A549 (cell line): ENCODE data around the gene PADI4. TPM values are rescaled to one million over a fixed set of nuclear protein-coding genes. Genes with fewer than 3 reads are reported as not detected.

ENCODE experiments used
- ATAC-seq, 2 experiments: fragments of 200-7000 bp in 1 of 2; fragments of >200 bp in 1 of 2; cut with Nextera tagmentation in 1 of 2; cut with Tn5 transposase in 1 of 2; 3 replicates each; pipeline versions ENCODE4 v1.8.0 to v1.9.1; 2018 to 2020; ENCODE audit warnings: mild to moderate bottlenecking in 1 of 2, moderate library complexity in 1 of 2
- CTCF ChIA-PET: fragments of 300-600 bp; sonication (Branson Sonifier 250); formaldehyde crosslinking; extraction: SDS; loops from one replicate; lab custom pipeline; 2021; ENCODE audit warnings: antibody characterized with exemption, inconsistent platforms; lab: Yijun Ruan, JAX
- POLR2A ChIA-PET: fragments of 350-600 bp; formaldehyde crosslinking; extraction: SDS; loops from one replicate; lab custom pipeline; 2021; ENCODE audit warnings: antibody characterized with exemption, inconsistent platforms; lab: Yijun Ruan, JAX
- DNase-seq, 2 experiments: peaks; one replicate each; pipeline versions ENCODE4 v3.0.0 to v3.0.0-alpha.2; 2011 to 2016; ENCODE audit warnings: low read depth in 1 of 2, low spot score in 1 of 2
- FAIRE-seq: peaks from 2 replicates; lab custom pipeline; 2011; peaks lifted over from hg19 to GRCh38; lab: Jason Lieb, UNC
- H3K27ac ChIP-seq, 2 experiments: fragments of >200 bp; sonication (Bioruptor Twin); formaldehyde crosslinking; 3 replicates each; pipeline ENCODE4 v1.5.1; 2016 to 2017
- H3K4me1 ChIP-seq: fragments of >200 bp; sonication (Bioruptor Twin); formaldehyde crosslinking; 3 replicates; pipeline ENCODE4 v1.6.1; 2016
- H3K4me2 ChIP-seq: fragments of >200 bp; sonication (Bioruptor Twin); formaldehyde crosslinking; 3 replicates; pipeline ENCODE4 v1.6.1; 2016
- H3K4me3 ChIP-seq: fragments of >200 bp; sonication (Bioruptor Twin); formaldehyde crosslinking; 3 replicates; pipeline ENCODE4 v1.5.1; 2016
- H3K9me3 ChIP-seq: fragments of >200 bp; sonication (Bioruptor Twin); formaldehyde crosslinking; 3 replicates; pipeline ENCODE4 v1.6.1; 2016
- CBX2 ChIP-seq: fragments of 200-600 bp; sonication (generic); IDR thresholded peaks from 2 replicates; pipeline ENCODE4 v1.6.1; 2016; ENCODE audit warnings: low read depth, mild to moderate bottlenecking, borderline replicate concordance
- CBX8 ChIP-seq: fragments of 200-600 bp; sonication (generic); IDR thresholded peaks from 2 replicates; pipeline ENCODE4 v1.6.1; 2016
- CEBPB ChIP-seq, 2 experiments: fragments of >200 bp in 1 of 2; sonication (Bioruptor Twin) in 1 of 2; formaldehyde crosslinking in 1 of 2; IDR thresholded peaks; 2 replicates each; pipeline ENCODE4 v1.6.1; 2012 to 2016
- E2F6 ChIP-seq: IDR thresholded peaks from 2 replicates; pipeline ENCODE4 v1.6.1; 2012; ENCODE audit warnings: low read depth, borderline replicate concordance
- ELK1 ChIP-seq: fragments of 150-350 bp; IDR thresholded peaks from 2 replicates; pipeline ENCODE4 v1.6.1; 2014; ENCODE audit warnings: low read depth, mild to moderate bottlenecking, low read length
- ESRRA ChIP-seq: fragments of 150-350 bp; IDR thresholded peaks from 2 replicates; pipeline ENCODE4 v1.6.1; 2014; ENCODE audit warnings: mild to moderate bottlenecking, low read length, borderline replicate concordance
- HOXB13 ChIP-seq: fragments of 250-450 bp; sonication (Bioruptor Pico); IDR thresholded peaks from 2 replicates; pipeline ENCODE4 v1.5.0; 2020; ENCODE audit warnings: low read depth, mild to moderate bottlenecking, moderate library complexity
- JUN ChIP-seq, 2 experiments: fragments of >200 bp; sonication (Bioruptor Twin); formaldehyde crosslinking; IDR thresholded peaks; 2 replicates in 1 of 2; 3 replicates in 1 of 2; pipeline ENCODE4 v1.6.1; 2016 to 2017
- KDM1A ChIP-seq: fragments of 200-600 bp; sonication (generic); IDR thresholded peaks from 2 replicates; pipeline ENCODE4 v1.6.1; 2016; ENCODE audit warnings: low read depth, mild to moderate bottlenecking
- KDM5A ChIP-seq: fragments of 200-600 bp; sonication (generic); IDR thresholded peaks from 2 replicates; pipeline ENCODE4 v1.6.1; 2016; ENCODE audit warnings: antibody characterized with exemption, mild to moderate bottlenecking
- MYC ChIP-seq: IDR thresholded peaks from 2 replicates; pipeline ENCODE4 v1.6.1; 2012; ENCODE audit warnings: mild to moderate bottlenecking, inconsistent platforms, low read length, improper control_type of control experiment, borderline replicate concordance
- PBX3 ChIP-seq: IDR thresholded peaks from 2 replicates; pipeline ENCODE4 v1.6.1; 2012
- RAD21 ChIP-seq, 2 experiments: fragments of >200 bp in 1 of 2; sonication (Bioruptor Twin) in 1 of 2; formaldehyde crosslinking in 1 of 2; IDR thresholded peaks in 1 of 2; conservative IDR thresholded peaks in 1 of 2; 2 replicates in 1 of 2; 3 replicates in 1 of 2; pipeline ENCODE4 v1.6.1; 2012 to 2018; ENCODE audit warnings: inconsistent platforms in 1 of 2
- RARB ChIP-seq: fragments of 250-450 bp; sonication (Bioruptor Pico); IDR thresholded peaks from 2 replicates; pipeline ENCODE4 v1.8.0; 2021; ENCODE audit warnings: mild to moderate bottlenecking, moderate library complexity
- RNF2 ChIP-seq: fragments of 200-600 bp; sonication (generic); IDR thresholded peaks from 2 replicates; pipeline ENCODE4 v1.6.1; 2016; ENCODE audit warnings: low read depth, mild to moderate bottlenecking, antibody characterized with exemption, moderate library complexity, borderline replicate concordance
- TFCP2L1 ChIP-seq: fragments of 250-450 bp; sonication (Bioruptor Pico); IDR thresholded peaks from 2 replicates; pipeline ENCODE4 v1.5.0; 2021; ENCODE audit warnings: mild to moderate bottlenecking
- TP53 ChIP-seq: fragments of 250-450 bp; sonication (Bioruptor Pico); IDR thresholded peaks from 2 replicates; pipeline ENCODE4 v1.5.0; 2021; ENCODE audit warnings: mild to moderate bottlenecking, moderate library complexity
- USF2 ChIP-seq: fragments of 450-650 bp; IDR thresholded peaks from 2 replicates; pipeline ENCODE4 v1.6.1; 2014; ENCODE audit warnings: antibody characterized with exemption
- ZNF302 ChIP-seq: fragments of 250-450 bp; sonication (Bioruptor Pico); IDR thresholded peaks from 2 replicates; pipeline ENCODE4 v1.9.0; 2021; ENCODE audit warnings: inconsistent platforms, mild to moderate bottlenecking, moderate library complexity
- WGBS: methylation state at CpG from one replicate; pipeline ENCODE4 v1.1.6; 2017; ENCODE audit errors: missing lambda C conversion rate; 5-methylcytosine and 5-hydroxymethylcytosine counted together
- polyA plus RNA-seq, 4 experiments: library from polyadenylated mRNA; depleted of rRNA in 3 of 4; stranded (reverse); fragments of >200 nt; fragmentation: RNase III in 1 of 4; extraction: RNeasy Plus Mini Kit Qiagen cat#74134 plus additional on column Dnase treatment in 1 of 4; gene quantifications; 2 replicates in 3 of 4; 3 replicates in 1 of 4; pipeline ENCODE4 v1.2.3, GENCODE V29; 2011 to 2017

The PADI4 gene
- polyA plus RNA-seq, 2 of the 4 experiments (the other 2 are of a cell fraction) = not detected

GRCh38 chr1:17304151-17304825 lies 3.7 kb upstream of the PADI4 start:
- ATAC-seq (no peak), DNase-seq (no peak), FAIRE-seq (no peak)
- CTCF ChIA-PET = interaction anchor here (1.6 kb wide), 1 partner anchor 32 kb away, joined by 6 read pairs; no protein-coding TSS in a partner anchor
- H3K9me3 ChIP-seq = no peaks in the 10 kb centered on the region
- peaks cover 12% of the 10 kb centered on the region for H3K4me1 ChIP-seq
- no peak for TF ChIP-seq ZNF302 (CRISPR knock-in tag)
- TF ChIP-seq TP53 = no peak
- no peak for TF ChIP-seq USF2
- TF ChIP-seq MYC = no peak
- TF ChIP-seq JUN (IDR thresholded peaks at IDR 0.05) = no peak
- TF ChIP-seq CEBPB (IDR thresholded peaks at IDR 0.05) = no peak
- TF ChIP-seq, all 56 proteins: peak for 0
- POLR2A ChIA-PET = interaction anchor here (0.5 kb wide), 1 partner anchor 19 kb away, joined by 8 read pairs; no protein-coding TSS in a partner anchor
- Histone ChIP-seq H3K4me3 (no peak overlapping the region), H3K4me2 (peak overlapping the region; percentile 8; the same call in 1 of the 3 replicates), H3K27ac (peak overlapping the region in 1 of 2 experiments; percentile 28; a peak in 1 of 6 replicates)
- WGBS = 61% methylated on average over 5 of the region's 6 CpGs

GRCh38 chr1:17304826-17305175 lies 3.2 kb upstream of the PADI4 start:
- POLR2A ChIA-PET = no interaction called here
- ATAC-seq (no peak; a peak in 1 of 6 replicates), DNase-seq (no peak), FAIRE-seq (no peak)
- no peaks in the 10 kb centered on the region for H3K9me3 ChIP-seq
- 0 out of 3 replicates have a peak overlapping the region, but pooled peaks have one; percentile 8 for H3K4me2 ChIP-seq
- H3K4me1 ChIP-seq = peaks cover 15% of the 10 kb centered on the region
- 76% methylated on average over 6 of the region's 6 CpGs for WGBS
- H3K4me3 ChIP-seq = no peak overlapping the region
- peak overlapping the region in 1 of 2 experiments; percentile 28; a peak in 1 of 6 replicates for H3K27ac ChIP-seq
- CTCF ChIA-PET = interaction anchor here (1.6 kb wide), 1 partner anchor 31 kb away, joined by 6 read pairs; no protein-coding TSS in a partner anchor
- no peak for TF ChIP-seq HOXB13
- no peak for TF ChIP-seq ESRRA
- TF ChIP-seq KDM1A = no peak
- TF ChIP-seq RNF2 = no peak
- TF ChIP-seq RAD21 (conservative IDR thresholded peaks at IDR 0.05 in 1 of 2, IDR thresholded peaks at IDR 0.05 in 1 of 2) = no peak

- no peak overlapping the region for H3K4me3 ChIP-seq
- FAIRE-seq (no peak), ATAC-seq (no peak), DNase-seq (no peak)
- no peak for TF ChIP-seq KDM5A
- TF ChIP-seq CBX2 = no peak
- TF ChIP-seq HOXB13 = no peak
- TF ChIP-seq E2F6 = no peak
- no peak for TF ChIP-seq RARB
- H3K9me3 ChIP-seq = no peaks in the 10 kb centered on the region
- H3K27ac ChIP-seq = no peak overlapping the region
- ChIA-PET POLR2A (no interaction called here), CTCF (no interaction called here)
- 79% methylated on average over 14 of the region's 14 CpGs for WGBS
- peaks cover 15% of the 10 kb centered on the region for H3K4me1 ChIP-seq
- H3K4me2 ChIP-seq = no peak overlapping the region
Observed at GRCh38 chr1:17305576-17306095, 2.4 kb upstream of the PADI4 start.

- no peak for DNase-seq
- no peak overlapping the region for H3K4me3 ChIP-seq
- POLR2A ChIA-PET = no interaction called here
- no peak for TF ChIP-seq TP53
- TF ChIP-seq ELK1 = no peak
- TF ChIP-seq PBX3 = no peak
- TF ChIP-seq TFCP2L1 (CRISPR knock-in tag) = no peak
- no peak for TF ChIP-seq CBX8
- 73% methylated on average over 6 of the region's 6 CpGs for WGBS
- no peak for ATAC-seq
- no peak overlapping the region for H3K27ac ChIP-seq
- H3K9me3 ChIP-seq = no peaks in the 10 kb centered on the region
- CTCF ChIA-PET = no interaction called here
- H3K4me2 ChIP-seq = no peak overlapping the region
- peaks cover 15% of the 10 kb centered on the region for H3K4me1 ChIP-seq
- no peak for FAIRE-seq
Observed at GRCh38 chr1:17306407-17306806, 1.6 kb upstream of the PADI4 start.
